ENCODE measurements around the gene STRIP2.

- TF ChIP-seq CTCF (IDR thresholded peaks at IDR 0.05) (no peak), POLR2AphosphoS5 (IDR thresholded peaks at IDR 0.05; ENCODE audit: insufficient read depth in 1 of 2, low read depth in 1 of 2) (no peak)
Measured at GRCh38 chr7:129386506-129386905, 47.7 kb upstream of the STRIP2 start.

All from vagina (tissue), 2 donors.